GM12878 (cell line): Measurements from ENCODE around the gene IFNAR2. TPM values are rescaled to one million over a fixed set of nuclear protein-coding genes. Genes with fewer than 3 reads are reported as not detected.

Source experiments
- ATAC-seq: fragments of 200-7000 bp; cut with Tn5 transposase; 3 replicates; pipeline ENCODE4 v1.9.1; 2020; ENCODE audit warnings: mild to moderate bottlenecking, moderate library complexity
- BruUV-seq: library from RNA; stranded (reverse); fragments of 400-500 nt; replicated peaks from 2 replicates; lab custom pipeline; 2021; lab: Mats Ljungman, UMichigan
- CTCF ChIA-PET: fragments of 300-600 bp; sonication (Branson Sonifier 250); formaldehyde crosslinking; extraction: SDS; loops from one replicate; lab custom pipeline; 2021; ENCODE audit warnings: inconsistent platforms; lab: Yijun Ruan, JAX
- POLR2A ChIA-PET: fragments of 350-600 bp; formaldehyde crosslinking; extraction: SDS; loops from one replicate; lab custom pipeline; 2021; ENCODE audit warnings: inconsistent platforms; lab: Charles Lee
- RAD21 ChIA-PET: fragments of 300-600 bp; sonication (Branson Sonifier 250); formaldehyde crosslinking; loops from one replicate; lab custom pipeline; 2023; ENCODE audit warnings: antibody characterized with exemption; ENCODE audit not compliant: unreplicated experiment; lab: Charles Lee
- SMC1A ChIA-PET: fragments of 300-600 bp; sonication (Branson Sonifier 250); formaldehyde crosslinking; loops from one replicate; lab custom pipeline; 2023; ENCODE audit not compliant: unreplicated experiment, uncharacterized antibody; lab: Charles Lee
- DNase-seq: peaks from one replicate; pipeline ENCODE4 v3.0.0-alpha.2; 2011; ENCODE audit warnings: low read depth, low spot score
- FAIRE-seq: peaks from 3 replicates; lab custom pipeline; 2011; peaks lifted over from hg19 to GRCh38; lab: Jason Lieb, UNC
- H2AFZ ChIP-seq: 2 replicates; pipeline ENCODE4 v1.6.0; 2011; ENCODE audit warnings: low read depth, low read length, control low read depth; ENCODE audit not compliant: control insufficient read depth
- H3K27ac ChIP-seq: 2 replicates; pipeline ENCODE4 v1.5.1; 2011; ENCODE audit warnings: control low read depth; ENCODE audit not compliant: control insufficient read depth, insufficient read depth
- H3K27me3 ChIP-seq, 2 experiments: replicated peaks in 1 of 2; 2 replicates each; pipeline versions ENCODE4 v1.6.0 to v1.6.1; 2011; ENCODE audit warnings: low read length in 1 of 2; ENCODE audit not compliant: control insufficient read depth in 2 of 2, insufficient read depth in 2 of 2
- H3K36me3 ChIP-seq, 2 experiments: 2 replicates each; pipeline ENCODE4 v1.5.1; 2011; ENCODE audit warnings: low read length in 1 of 2; ENCODE audit not compliant: control insufficient read depth in 2 of 2, insufficient read depth in 2 of 2
- H3K4me1 ChIP-seq: 2 replicates; pipeline ENCODE4 v1.6.1; 2011; ENCODE audit warnings: mild to moderate bottlenecking, low read length, moderate library complexity, mixed read lengths; ENCODE audit not compliant: control insufficient read depth, insufficient read depth
- H3K4me2 ChIP-seq: 2 replicates; pipeline ENCODE4 v1.6.0; 2011; ENCODE audit warnings: control low read depth; ENCODE audit not compliant: control insufficient read depth, insufficient read depth
- H3K4me3 ChIP-seq: fragments of 200-600 bp; sonication (generic); 2 replicates; pipeline ENCODE4 v1.5.1; 2016
- H3K79me2 ChIP-seq: 2 replicates; pipeline ENCODE4 v1.6.0; 2011; ENCODE audit warnings: low read length; ENCODE audit not compliant: control insufficient read depth, insufficient read depth
- H3K9ac ChIP-seq: 2 replicates; pipeline ENCODE4 v1.8.0; 2011; ENCODE audit warnings: low read length, control low read depth, mixed read lengths; ENCODE audit not compliant: control insufficient read depth, insufficient read depth
- H3K9me3 ChIP-seq: replicated peaks from 3 replicates; pipeline ENCODE4 v1.5.1; 2011; ENCODE audit warnings: mild to moderate bottlenecking, low read length; ENCODE audit not compliant: control insufficient read depth, insufficient read depth
- H4K20me1 ChIP-seq: 2 replicates; pipeline ENCODE4 v1.6.0; 2011; ENCODE audit not compliant: control insufficient read depth, insufficient read depth
- CHD1 ChIP-seq: IDR thresholded peaks from 2 replicates; pipeline ENCODE4 v1.6.1; 2012; ENCODE audit warnings: low read depth, low read length, improper control_type of control experiment
- EP300 ChIP-seq, 2 experiments: fragments of 150-350 bp in 1 of 2; IDR thresholded peaks; 2 replicates each; pipeline ENCODE4 v1.6.1; 2011 to 2012; ENCODE audit warnings: low read depth in 2 of 2, low read length in 2 of 2, borderline replicate concordance in 1 of 2, improper control_type of control experiment in 1 of 2, inconsistent platforms in 1 of 2; ENCODE audit not compliant: control insufficient read depth in 1 of 2
- GABPA ChIP-seq: IDR thresholded peaks from 2 replicates; pipeline ENCODE4 v1.6.1; 2014; ENCODE audit warnings: antibody characterized with exemption, low read depth, mild to moderate bottlenecking, inconsistent platforms
- JUND ChIP-seq: IDR thresholded peaks from 2 replicates; pipeline ENCODE4 v1.6.1; 2012; ENCODE audit warnings: low read depth, mild to moderate bottlenecking, low read length, improper control_type of control experiment, moderate library complexity
- MYC ChIP-seq: IDR thresholded peaks from 2 replicates; pipeline ENCODE4 v1.6.1; 2011; ENCODE audit warnings: mild to moderate bottlenecking, low read length, moderate library complexity, inconsistent platforms; ENCODE audit not compliant: insufficient read depth, insufficient replicate concordance, insufficient read length, severe bottlenecking
- PAX8 ChIP-seq: fragments of 450-650 bp; IDR thresholded peaks from 2 replicates; pipeline ENCODE4 v1.6.1; 2017; ENCODE audit warnings: mild to moderate bottlenecking, moderate library complexity
- SMARCA5 ChIP-seq: fragments of 450-650 bp; IDR thresholded peaks from 2 replicates; pipeline ENCODE4 v1.6.1; 2017; ENCODE audit warnings: mild to moderate bottlenecking
- WGBS: methylation state at CpG from one replicate; pipeline ENCODE4 v1.1.6; 2016; ENCODE audit warnings: low lambda C conversion rate; ENCODE audit not compliant: insufficient replicate concordance, insufficient coverage; ENCODE audit errors: missing lambda C conversion rate; 5-methylcytosine and 5-hydroxymethylcytosine counted together
- in situ Hi-C: fragments of 300-500 bp; cut with MboI; formaldehyde crosslinking; loops from 9 replicates; pipeline ENCODE4 v1.14.3; 2018; ENCODE audit warnings: mixed read lengths
- intact Hi-C: fragments of 100-400 bp; cut with micrococcal nuclease; formaldehyde crosslinking; loops from one replicate; pipeline ENCODE4 v1.14.2; 2022; ENCODE audit not compliant: unreplicated experiment
- polyA plus RNA-seq, 11 experiments: library from polyadenylated mRNA; depleted of rRNA in 4 of 11; unstranded in 6 of 11; stranded (reverse) in 5 of 11; fragments of >200 nt; fragmentation: Nextera tagmentation in 4 of 11; fragmentation: Illumina TruSeq in 1 of 11; extraction: Ambion mirVana in 4 of 11; extraction: Trizol in 1 of 11; gene quantifications; 1 replicate in 1 of 11; 2 replicates in 10 of 11; pipeline versions ENCODE4 v1.2.1 to v1.2.3, GENCODE V29; 2011 to 2016; ENCODE audit warnings: inconsistent platforms in 2 of 11, missing spikeins in 2 of 11, low read depth in 1 of 11
- total RNA-seq, 4 experiments: library from RNA; depleted of rRNA in 3 of 4; stranded (reverse); fragments of >200 nt in 3 of 4; fragmentation: Illumina TruSeq in 1 of 4; extraction: Trizol in 1 of 4; gene quantifications; 2 replicates each; pipeline versions ENCODE4 v1.2.1 to v1.2.3, GENCODE V29; 2013 to 2021
- TF ChIP-seq, protein P1 (sequence below): fragments of 150-350 bp; IDR thresholded peaks from 2 replicates; pipeline ENCODE4 v1.6.1; 2016; ENCODE audit warnings: low read depth, low read length
- TF ChIP-seq, protein P2 (sequence below): IDR thresholded peaks from 2 replicates; pipeline ENCODE4 v1.6.1; 2012; ENCODE audit warnings: improper control_type of control experiment, low read depth, low read length; ENCODE audit not compliant: insufficient replicate concordance
- TF ChIP-seq, protein P3 (sequence below): IDR thresholded peaks from 2 replicates; pipeline ENCODE4 v1.6.1; 2012; ENCODE audit warnings: low read depth, low read length, improper control_type of control experiment

IFNAR2 gene
- total and polyA plus RNA-seq, 10 of the 15 experiments (the other 5 are each of a cell fraction or from before 2014, with no cell fraction given), result 8.5 to 99.7 (median 58.1) TPM

DNA sequence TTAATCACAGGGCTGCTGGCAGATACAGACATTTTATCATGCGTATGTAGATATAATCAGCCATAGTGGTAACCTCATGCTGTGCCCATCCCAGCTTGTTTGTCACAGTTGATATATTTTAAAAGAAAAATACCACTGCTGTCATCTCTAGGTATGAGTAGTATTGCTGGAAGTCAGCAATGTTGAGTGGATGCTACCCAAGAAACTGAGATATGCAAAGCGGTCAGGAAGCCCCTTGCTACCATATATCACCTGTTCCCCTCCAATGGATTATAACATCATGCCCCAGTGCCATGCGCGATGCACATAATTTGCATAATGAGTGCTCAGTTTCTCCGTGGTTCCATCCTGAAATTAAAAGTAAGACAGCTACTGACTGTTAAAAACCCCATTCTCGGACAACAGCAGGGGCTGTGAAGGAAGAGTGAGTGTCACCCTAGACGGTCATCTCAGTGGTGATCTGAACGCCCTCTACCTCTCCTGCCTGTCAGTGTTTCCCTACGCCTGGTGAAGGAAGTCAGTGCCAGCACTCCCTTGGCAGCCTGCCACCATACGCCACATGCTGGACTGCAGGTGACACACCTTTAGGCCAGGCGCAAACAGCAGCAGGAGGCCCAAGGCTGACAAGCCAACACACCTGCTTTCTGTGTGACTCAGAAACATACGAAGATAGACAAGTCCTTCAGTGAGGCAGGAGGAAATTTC is 39.2 kb downstream of the IFNAR2 start (continued):
- TF ChIP-seq, protein P1, sequence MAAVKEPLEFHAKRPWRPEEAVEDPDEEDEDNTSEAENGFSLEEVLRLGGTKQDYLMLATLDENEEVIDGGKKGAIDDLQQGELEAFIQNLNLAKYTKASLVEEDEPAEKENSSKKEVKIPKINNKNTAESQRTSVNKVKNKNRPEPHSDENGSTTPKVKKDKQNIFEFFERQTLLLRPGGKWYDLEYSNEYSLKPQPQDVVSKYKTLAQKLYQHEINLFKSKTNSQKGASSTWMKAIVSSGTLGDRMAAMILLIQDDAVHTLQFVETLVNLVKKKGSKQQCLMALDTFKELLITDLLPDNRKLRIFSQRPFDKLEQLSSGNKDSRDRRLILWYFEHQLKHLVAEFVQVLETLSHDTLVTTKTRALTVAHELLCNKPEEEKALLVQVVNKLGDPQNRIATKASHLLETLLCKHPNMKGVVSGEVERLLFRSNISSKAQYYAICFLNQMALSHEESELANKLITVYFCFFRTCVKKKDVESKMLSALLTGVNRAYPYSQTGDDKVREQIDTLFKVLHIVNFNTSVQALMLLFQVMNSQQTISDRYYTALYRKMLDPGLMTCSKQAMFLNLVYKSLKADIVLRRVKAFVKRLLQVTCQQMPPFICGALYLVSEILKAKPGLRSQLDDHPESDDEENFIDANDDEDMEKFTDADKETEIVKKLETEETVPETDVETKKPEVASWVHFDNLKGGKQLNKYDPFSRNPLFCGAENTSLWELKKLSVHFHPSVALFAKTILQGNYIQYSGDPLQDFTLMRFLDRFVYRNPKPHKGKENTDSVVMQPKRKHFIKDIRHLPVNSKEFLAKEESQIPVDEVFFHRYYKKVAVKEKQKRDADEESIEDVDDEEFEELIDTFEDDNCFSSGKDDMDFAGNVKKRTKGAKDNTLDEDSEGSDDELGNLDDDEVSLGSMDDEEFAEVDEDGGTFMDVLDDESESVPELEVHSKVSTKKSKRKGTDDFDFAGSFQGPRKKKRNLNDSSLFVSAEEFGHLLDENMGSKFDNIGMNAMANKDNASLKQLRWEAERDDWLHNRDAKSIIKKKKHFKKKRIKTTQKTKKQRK, result no peak
- TF ChIP-seq GABPA, result peak; percentile 37; the same call in 1 of the 2 replicates
- TF ChIP-seq, all 136 proteins: peak for 40

DNA sequence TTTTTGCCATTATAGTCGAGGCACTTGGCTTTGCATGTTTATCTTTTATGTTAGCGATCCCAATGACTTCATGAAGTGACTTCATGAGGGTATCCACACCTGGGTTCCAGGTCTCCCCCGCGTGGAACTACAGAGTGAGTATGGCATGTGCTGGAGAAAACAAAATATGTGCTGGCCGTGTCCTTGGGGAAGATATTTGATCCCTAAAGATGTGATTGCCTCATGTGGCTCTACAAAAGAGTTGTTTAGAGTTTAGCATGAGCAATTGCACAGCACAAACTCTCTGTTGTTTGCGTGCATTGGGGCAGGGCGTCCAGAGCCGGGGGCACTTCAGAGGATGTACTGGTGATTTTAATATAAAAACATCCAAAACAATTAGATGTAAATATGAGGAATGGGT is 41.2 kb downstream of the IFNAR2 start:
- WGBS, result 94% methylated on average over 8 of the region's 8 CpGs
- CTCF ChIA-PET, result no interaction called here
- H3K27me3 ChIP-seq, result no peaks in the 10 kb centered on the region
- no peaks in the 10 kb centered on the region for H3K9me3 ChIP-seq
- in situ Hi-C loops (loop anchor here (25.0 kb wide), 1 partner anchor 1591 kb away; no protein-coding TSS in a partner anchor), intact Hi-C loops (no loop called here)
- H3K27ac ChIP-seq, result no peak overlapping the region
- H3K4me1 ChIP-seq, result peaks cover 24% of the 10 kb centered on the region
- RAD21 ChIA-PET, result no interaction called here
- no peak for FAIRE-seq
- SMC1A ChIA-PET, result no interaction called here
- H3K4me3 ChIP-seq, result no peak overlapping the region
- no TSS peak for BruUV-seq
- H4K20me1 ChIP-seq, result no peaks in the 10 kb centered on the region
- POLR2A ChIA-PET, result interaction anchor here (0.6 kb wide), 1 partner anchor 37 kb away, joined by 3 read pairs; no protein-coding TSS in a partner anchor
- DNase-seq, result no peak
- H2AFZ ChIP-seq, result no peak overlapping the region
- no peak for ATAC-seq
- H3K9ac ChIP-seq, result no peak overlapping the region
- H3K4me2 ChIP-seq, result no peak overlapping the region
- H3K79me2 ChIP-seq, result peaks cover 32% of the 10 kb centered on the region
- peaks cover 0 to 18% of the 10 kb centered on the region in 2 experiments; a peak in 1 of 4 replicates for H3K36me3 ChIP-seq
- TF ChIP-seq EP300 (IDR thresholded peaks at IDR 0.05; ENCODE audit: borderline replicate concordance in 1 of 2, control insufficient read depth in 1 of 2, low read depth in 2 of 2, low read length in 2 of 2) (no peak), MYC (no peak), SMARCA5 (no peak), CHD1 (no peak), PAX8 (no peak), JUND (no peak)
- TF ChIP-seq, protein P2, sequence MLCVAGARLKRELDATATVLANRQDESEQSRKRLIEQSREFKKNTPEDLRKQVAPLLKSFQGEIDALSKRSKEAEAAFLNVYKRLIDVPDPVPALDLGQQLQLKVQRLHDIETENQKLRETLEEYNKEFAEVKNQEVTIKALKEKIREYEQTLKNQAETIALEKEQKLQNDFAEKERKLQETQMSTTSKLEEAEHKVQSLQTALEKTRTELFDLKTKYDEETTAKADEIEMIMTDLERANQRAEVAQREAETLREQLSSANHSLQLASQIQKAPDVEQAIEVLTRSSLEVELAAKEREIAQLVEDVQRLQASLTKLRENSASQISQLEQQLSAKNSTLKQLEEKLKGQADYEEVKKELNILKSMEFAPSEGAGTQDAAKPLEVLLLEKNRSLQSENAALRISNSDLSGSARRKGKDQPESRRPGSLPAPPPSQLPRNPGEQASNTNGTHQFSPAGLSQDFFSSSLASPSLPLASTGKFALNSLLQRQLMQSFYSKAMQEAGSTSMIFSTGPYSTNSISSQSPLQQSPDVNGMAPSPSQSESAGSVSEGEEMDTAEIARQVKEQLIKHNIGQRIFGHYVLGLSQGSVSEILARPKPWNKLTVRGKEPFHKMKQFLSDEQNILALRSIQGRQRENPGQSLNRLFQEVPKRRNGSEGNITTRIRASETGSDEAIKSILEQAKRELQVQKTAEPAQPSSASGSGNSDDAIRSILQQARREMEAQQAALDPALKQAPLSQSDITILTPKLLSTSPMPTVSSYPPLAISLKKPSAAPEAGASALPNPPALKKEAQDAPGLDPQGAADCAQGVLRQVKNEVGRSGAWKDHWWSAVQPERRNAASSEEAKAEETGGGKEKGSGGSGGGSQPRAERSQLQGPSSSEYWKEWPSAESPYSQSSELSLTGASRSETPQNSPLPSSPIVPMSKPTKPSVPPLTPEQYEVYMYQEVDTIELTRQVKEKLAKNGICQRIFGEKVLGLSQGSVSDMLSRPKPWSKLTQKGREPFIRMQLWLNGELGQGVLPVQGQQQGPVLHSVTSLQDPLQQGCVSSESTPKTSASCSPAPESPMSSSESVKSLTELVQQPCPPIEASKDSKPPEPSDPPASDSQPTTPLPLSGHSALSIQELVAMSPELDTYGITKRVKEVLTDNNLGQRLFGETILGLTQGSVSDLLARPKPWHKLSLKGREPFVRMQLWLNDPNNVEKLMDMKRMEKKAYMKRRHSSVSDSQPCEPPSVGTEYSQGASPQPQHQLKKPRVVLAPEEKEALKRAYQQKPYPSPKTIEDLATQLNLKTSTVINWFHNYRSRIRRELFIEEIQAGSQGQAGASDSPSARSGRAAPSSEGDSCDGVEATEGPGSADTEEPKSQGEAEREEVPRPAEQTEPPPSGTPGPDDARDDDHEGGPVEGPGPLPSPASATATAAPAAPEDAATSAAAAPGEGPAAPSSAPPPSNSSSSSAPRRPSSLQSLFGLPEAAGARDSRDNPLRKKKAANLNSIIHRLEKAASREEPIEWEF, result no peak
- TF ChIP-seq, protein P3, sequence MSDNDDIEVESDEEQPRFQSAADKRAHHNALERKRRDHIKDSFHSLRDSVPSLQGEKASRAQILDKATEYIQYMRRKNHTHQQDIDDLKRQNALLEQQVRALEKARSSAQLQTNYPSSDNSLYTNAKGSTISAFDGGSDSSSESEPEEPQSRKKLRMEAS, result no peak
